Endodermal cell (in vitro differentiated cells): ENCODE results near the gene BEND2. TPM values are rescaled to one million over a fixed set of nuclear protein-coding genes. Genes with fewer than 3 reads are reported as not detected.

ENCODE experiments used
- DNase-seq: peaks from one replicate; pipeline ENCODE4 v3.0.0-alpha.2; 2017
- H3K27ac ChIP-seq: 2 replicates; pipeline ENCODE4 v1.5.1; 2013; ENCODE audit warnings: mild to moderate bottlenecking, low read depth, low read length, moderate library complexity
- H3K27me3 ChIP-seq: 2 replicates; pipeline ENCODE4 v1.6.1; 2013; ENCODE audit warnings: mild to moderate bottlenecking, low read length, moderate library complexity; ENCODE audit not compliant: insufficient read depth, control insufficient read depth, poor library complexity, severe bottlenecking
- H3K36me3 ChIP-seq: 2 replicates; pipeline ENCODE4 v1.7.0; 2013; ENCODE audit warnings: mild to moderate bottlenecking, low read length, moderate library complexity; ENCODE audit not compliant: control insufficient read depth, insufficient read depth
- H3K4me1 ChIP-seq: one replicate; pipeline ENCODE4 v1.7.0; 2013; ENCODE audit warnings: low read length; ENCODE audit not compliant: control insufficient read depth, insufficient read depth
- H3K4me3 ChIP-seq: 2 replicates; pipeline ENCODE4 v1.5.1; 2013; ENCODE audit warnings: mild to moderate bottlenecking, low read length, moderate library complexity
- H3K9ac ChIP-seq: 2 replicates; pipeline ENCODE4 v1.6.1; 2013; ENCODE audit warnings: mild to moderate bottlenecking, low read length, moderate library complexity; ENCODE audit not compliant: poor library complexity, severe bottlenecking; ENCODE audit errors: extremely low read depth
- H3K9me3 ChIP-seq: 2 replicates; pipeline ENCODE4 v1.6.1; 2013; ENCODE audit warnings: mild to moderate bottlenecking, low read length, moderate library complexity; ENCODE audit not compliant: control insufficient read depth
- H3K27ac Mint-ChIP-seq: 2 replicates; pipeline ENCODE4 v1.8.0; 2020; ENCODE audit warnings: mixed read lengths
- H3K27me3 Mint-ChIP-seq: 2 replicates; pipeline ENCODE4 v1.8.0; 2021; ENCODE audit warnings: mild to moderate bottlenecking, mixed read lengths; ENCODE audit not compliant: insufficient read depth
- H3K36me3 Mint-ChIP-seq: 2 replicates; pipeline ENCODE4 v1.8.0; 2020; ENCODE audit warnings: low read depth, mixed read lengths
- H3K4me1 Mint-ChIP-seq: 2 replicates; pipeline ENCODE4 v1.8.0; 2020; ENCODE audit warnings: mixed read lengths
- H3K4me3 Mint-ChIP-seq: 2 replicates; pipeline ENCODE4 v1.8.0; 2020; ENCODE audit warnings: mild to moderate bottlenecking, moderate library complexity, mixed read lengths
- H3K9me3 Mint-ChIP-seq: 2 replicates; pipeline ENCODE4 v1.8.0; 2020; ENCODE audit warnings: mild to moderate bottlenecking, mixed read lengths
- WGBS, 2 experiments: methylation state at CpG; one replicate each; pipeline versions ENCODE4 v1.1.5 to v1.1.7; 2013; ENCODE audit warnings: missing lambda C conversion rate in 2 of 2, mixed read lengths in 1 of 2; ENCODE audit not compliant: insufficient coverage in 1 of 2, insufficient read length in 1 of 2; 5-methylcytosine and 5-hydroxymethylcytosine counted together
- total RNA-seq, 2 donors: library from RNA; stranded (reverse); fragmentation: NEBNext Ultra II Directional in 1 of 2; extraction: Animal tissue kit (Norgen Biotek cat#: 25700) in 1 of 2; gene quantifications; 2 replicates in 1 of 2; 3 replicates in 1 of 2; pipeline ENCODE4 v1.2.1, GENCODE V29; 2021
- TF ChIP-seq, protein P1 (sequence below): fragments of 200-600 bp; sonication (generic); conservative IDR thresholded peaks from 2 replicates; pipeline ENCODE4 v1.5.0; 2021; ENCODE audit warnings: antibody characterized with exemption, mild to moderate bottlenecking

BEND2 gene
- total RNA-seq, 2 donors from 2014 or later, result not detected

DNA sequence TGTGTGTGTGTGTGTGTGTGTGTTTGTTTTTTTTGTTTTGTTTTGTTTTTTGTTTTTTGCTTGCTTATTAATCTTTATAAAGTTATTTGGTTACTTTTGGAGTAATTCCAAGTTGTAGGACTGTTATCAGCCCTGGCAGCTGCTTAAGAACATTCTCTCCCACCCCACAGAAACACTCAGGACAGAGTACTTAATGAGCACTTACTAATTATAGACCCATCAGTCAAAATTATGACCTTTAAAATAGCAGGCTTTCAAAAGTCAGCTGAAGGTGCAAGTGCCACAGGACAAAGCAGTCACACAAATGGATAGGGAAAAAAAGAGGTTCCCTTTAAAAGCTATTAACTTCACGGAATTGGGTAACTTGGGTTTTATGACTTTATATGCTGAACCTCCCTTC lies 69.0 kb downstream of the BEND2 start:
- 86% methylated on average over 1 of the region's 1 CpG; no CpG with 5 or more reads in 1 of the 2 experiments for WGBS, 2 experiments
- Mint-ChIP-seq H3K4me1 (no peaks in the 10 kb centered on the region), H3K36me3 (no peaks in the 10 kb centered on the region), H3K27me3 (no peaks in the 10 kb centered on the region), H3K9me3 (peaks cover 50% of the 10 kb centered on the region), H3K27ac (no peak overlapping the region), H3K4me3 (no peak overlapping the region)
- Histone ChIP-seq H3K9ac (no peak overlapping the region), H3K4me3 (no peak overlapping the region), H3K27me3 (no peaks in the 10 kb centered on the region), H3K4me1 (peaks cover 3% of the 10 kb centered on the region), H3K27ac (no peak overlapping the region), H3K36me3 (no peaks in the 10 kb centered on the region), H3K9me3 (no peaks in the 10 kb centered on the region)
- TF ChIP-seq, protein P1, sequence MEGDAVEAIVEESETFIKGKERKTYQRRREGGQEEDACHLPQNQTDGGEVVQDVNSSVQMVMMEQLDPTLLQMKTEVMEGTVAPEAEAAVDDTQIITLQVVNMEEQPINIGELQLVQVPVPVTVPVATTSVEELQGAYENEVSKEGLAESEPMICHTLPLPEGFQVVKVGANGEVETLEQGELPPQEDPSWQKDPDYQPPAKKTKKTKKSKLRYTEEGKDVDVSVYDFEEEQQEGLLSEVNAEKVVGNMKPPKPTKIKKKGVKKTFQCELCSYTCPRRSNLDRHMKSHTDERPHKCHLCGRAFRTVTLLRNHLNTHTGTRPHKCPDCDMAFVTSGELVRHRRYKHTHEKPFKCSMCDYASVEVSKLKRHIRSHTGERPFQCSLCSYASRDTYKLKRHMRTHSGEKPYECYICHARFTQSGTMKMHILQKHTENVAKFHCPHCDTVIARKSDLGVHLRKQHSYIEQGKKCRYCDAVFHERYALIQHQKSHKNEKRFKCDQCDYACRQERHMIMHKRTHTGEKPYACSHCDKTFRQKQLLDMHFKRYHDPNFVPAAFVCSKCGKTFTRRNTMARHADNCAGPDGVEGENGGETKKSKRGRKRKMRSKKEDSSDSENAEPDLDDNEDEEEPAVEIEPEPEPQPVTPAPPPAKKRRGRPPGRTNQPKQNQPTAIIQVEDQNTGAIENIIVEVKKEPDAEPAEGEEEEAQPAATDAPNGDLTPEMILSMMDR, result no peak
- DNase-seq, result no peak

DNA sequence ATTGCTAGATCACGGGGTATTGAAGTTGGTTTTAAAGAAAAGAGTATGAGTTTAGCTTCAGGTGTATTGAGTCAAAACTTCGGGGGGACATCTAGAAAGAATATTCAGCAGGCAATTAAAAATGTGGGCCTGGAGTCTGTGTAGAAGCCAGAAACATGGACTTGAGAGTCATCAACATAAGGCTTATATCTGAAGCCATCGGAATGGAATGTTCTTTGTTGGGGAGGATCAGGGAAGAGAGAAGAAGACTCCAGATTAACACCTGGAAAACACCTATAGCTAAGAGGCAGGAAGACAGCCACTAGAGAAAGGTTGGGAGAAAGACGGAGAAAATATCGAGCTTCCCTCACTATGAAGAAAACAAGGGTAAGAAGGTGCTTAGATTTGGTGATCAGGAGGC lies 69.5 kb downstream of the BEND2 start:
- no peaks in the 10 kb centered on the region for H3K36me3 ChIP-seq
- H3K27ac ChIP-seq, result no peak overlapping the region
- Mint-ChIP-seq H3K27me3 (no peaks in the 10 kb centered on the region), H3K4me3 (no peak overlapping the region), H3K27ac (no peak overlapping the region), H3K4me1 (no peaks in the 10 kb centered on the region), H3K9me3 (peaks cover 46% of the 10 kb centered on the region), H3K36me3 (no peaks in the 10 kb centered on the region)
- H3K27me3 ChIP-seq, result no peaks in the 10 kb centered on the region
- H3K9ac ChIP-seq, result no peak overlapping the region
- no peak for DNase-seq
- 93% methylated on average over 5 of the region's 5 CpGs; no CpG with 5 or more reads in 1 of the 2 experiments for WGBS, 2 experiments
- no peak overlapping the region for H3K4me3 ChIP-seq
- TF ChIP-seq, protein P1, result no peak
- no peaks in the 10 kb centered on the region for H3K9me3 ChIP-seq
- peaks cover 3% of the 10 kb centered on the region for H3K4me1 ChIP-seq

DNA sequence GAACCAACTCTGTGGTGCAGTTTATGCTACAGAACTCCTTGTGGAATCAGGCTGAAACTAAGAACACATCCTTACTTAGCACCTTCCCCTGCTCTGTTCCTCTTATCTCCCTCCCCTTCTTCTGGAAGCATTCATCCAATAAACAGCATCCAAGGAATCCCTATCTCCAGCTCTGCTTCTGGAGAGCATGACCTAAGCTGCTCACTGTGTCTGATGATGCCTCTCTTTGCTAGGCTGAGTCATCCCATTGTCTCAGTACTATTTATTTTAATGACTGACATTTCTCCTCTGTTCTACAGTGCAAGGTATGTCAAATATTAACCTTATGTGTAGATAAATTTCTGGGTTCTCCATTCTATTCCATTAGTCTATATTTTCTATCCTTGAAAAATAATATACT lies 71.2 kb downstream of the BEND2 start:
- Mint-ChIP-seq H3K4me3 (no peak overlapping the region), H3K4me1 (no peaks in the 10 kb centered on the region), H3K27ac (no peak overlapping the region), H3K36me3 (no peaks in the 10 kb centered on the region), H3K27me3 (no peaks in the 10 kb centered on the region), H3K9me3 (peaks cover 38% of the 10 kb centered on the region)
- no peak for DNase-seq
- Histone ChIP-seq H3K27ac (no peak overlapping the region), H3K36me3 (no peaks in the 10 kb centered on the region), H3K9ac (no peak overlapping the region), H3K4me1 (peaks cover 3% of the 10 kb centered on the region), H3K4me3 (no peak overlapping the region), H3K27me3 (no peaks in the 10 kb centered on the region), H3K9me3 (no peaks in the 10 kb centered on the region)
- TF ChIP-seq, protein P1, result no peak
